Chondrocyte (in vitro differentiated cells): Measurements from ENCODE around the gene SYNE2. TPM values are rescaled to one million over a fixed set of nuclear protein-coding genes. Genes with fewer than 3 reads are reported as not detected.

Experiments used
- DNase-seq: peaks from one replicate; pipeline ENCODE4 v3.0.0; 2021; ENCODE audit warnings: mixed read lengths, low spot score
- H3K27ac Mint-ChIP-seq: one replicate; pipeline ENCODE4 v1.8.0; 2021; ENCODE audit warnings: mild to moderate bottlenecking, moderate library complexity, mixed read lengths; ENCODE audit not compliant: unreplicated experiment
- H3K27me3 Mint-ChIP-seq: 2 replicates; pipeline ENCODE4 v1.8.0; 2021; ENCODE audit warnings: low read depth, mixed read lengths
- H3K36me3 Mint-ChIP-seq: 2 replicates; pipeline ENCODE4 v1.8.0; 2021; ENCODE audit warnings: low read depth, mixed read lengths
- H3K4me1 Mint-ChIP-seq: 2 replicates; pipeline ENCODE4 v1.8.0; 2021; ENCODE audit warnings: low read depth, mild to moderate bottlenecking, mixed read lengths
- H3K4me3 Mint-ChIP-seq: one replicate; pipeline ENCODE4 v1.8.0; 2021; ENCODE audit warnings: mild to moderate bottlenecking, moderate library complexity, mixed read lengths; ENCODE audit not compliant: unreplicated experiment
- H3K9me3 Mint-ChIP-seq: 2 replicates; pipeline ENCODE4 v1.8.0; 2021; ENCODE audit warnings: low read depth, mixed read lengths
- CTCF ChIP-seq: fragments of 200-600 bp; sonication (generic); IDR thresholded peaks from 2 replicates; pipeline ENCODE4 v1.5.0; 2021; ENCODE audit warnings: antibody characterized with exemption, mild to moderate bottlenecking, moderate library complexity
- total RNA-seq: library from RNA; stranded (reverse); gene quantifications from 3 replicates; pipeline ENCODE4 v1.2.1, GENCODE V29; 2021

SYNE2 gene
- total RNA-seq, 1 donor from 2014 or later, result 13.6 TPM

GRCh38 chr14:64253672-64254071, 400.9 kb downstream of the SYNE2 start:
- no peak for DNase-seq
- Mint-ChIP-seq H3K4me3 (no peak overlapping the region), H3K36me3 (no peaks in the 10 kb centered on the region), H3K9me3 (no peaks in the 10 kb centered on the region), H3K4me1 (peaks cover 5% of the 10 kb centered on the region), H3K27ac (no peak overlapping the region), H3K27me3 (peaks cover 6% of the 10 kb centered on the region)
- TF ChIP-seq CTCF, result no peak

DNA sequence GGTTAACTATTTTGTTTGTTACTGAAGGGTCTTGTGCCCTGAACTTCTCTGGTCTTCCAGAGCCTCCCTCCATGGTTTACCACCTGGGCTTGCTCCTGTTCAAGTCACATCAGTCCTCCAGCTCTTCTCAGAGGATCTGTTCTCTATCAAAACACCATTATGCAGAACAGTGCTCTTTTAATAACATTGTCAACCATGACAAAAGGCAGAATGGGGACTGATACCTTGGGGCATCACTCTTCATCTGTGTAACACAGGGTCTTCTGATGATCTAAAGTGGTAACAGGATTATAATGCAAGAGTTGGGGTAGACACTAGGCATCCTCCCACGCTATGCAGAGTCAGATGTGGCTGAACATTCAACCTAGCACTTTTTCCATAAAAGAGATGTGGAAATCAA, 403.0 kb downstream of the SYNE2 start:
- TF ChIP-seq CTCF, result no peak
- DNase-seq, result no peak
- H3K4me3 Mint-ChIP-seq, result no peak overlapping the region
- peaks cover under 1% of the 10 kb centered on the region for H3K27me3 Mint-ChIP-seq
- H3K27ac Mint-ChIP-seq, result no peak overlapping the region
- no peaks in the 10 kb centered on the region for H3K36me3 Mint-ChIP-seq
- no peaks in the 10 kb centered on the region for H3K9me3 Mint-ChIP-seq
- peaks cover 5% of the 10 kb centered on the region for H3K4me1 Mint-ChIP-seq

DNA sequence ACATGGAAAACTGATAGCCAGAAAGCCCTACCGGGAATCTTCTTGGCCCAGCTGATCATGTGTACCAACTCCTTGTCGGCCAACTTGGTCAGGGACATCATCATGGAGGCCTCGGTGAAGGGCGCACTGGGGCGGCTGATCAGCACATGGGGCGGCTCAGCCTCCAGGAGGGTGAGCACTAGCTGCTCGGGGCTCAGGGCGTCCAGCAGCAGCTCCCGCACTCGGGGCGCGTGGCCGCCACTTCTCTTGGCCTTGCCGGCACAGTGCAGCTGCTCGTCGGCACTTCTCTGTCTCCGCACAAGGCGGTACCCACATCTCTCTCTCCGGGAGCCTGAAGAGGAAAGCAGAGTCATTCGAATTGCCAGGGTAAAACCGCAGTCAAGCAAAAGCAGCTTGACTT, 407.6 kb downstream of the SYNE2 start:
- DNase-seq, result no peak
- H3K4me3 Mint-ChIP-seq, result no peak overlapping the region
- no peak for TF ChIP-seq CTCF
- H3K4me1 Mint-ChIP-seq, result no peaks in the 10 kb centered on the region
- H3K27ac Mint-ChIP-seq, result no peak overlapping the region
- no peaks in the 10 kb centered on the region for H3K27me3 Mint-ChIP-seq
- no peaks in the 10 kb centered on the region for H3K36me3 Mint-ChIP-seq
- H3K9me3 Mint-ChIP-seq, result no peaks in the 10 kb centered on the region

GRCh38 chr14:64265222-64265621, 412.4 kb downstream of the SYNE2 start:
- Mint-ChIP-seq H3K4me3 (no peak overlapping the region), H3K9me3 (no peaks in the 10 kb centered on the region), H3K27ac (no peak overlapping the region), H3K4me1 (peaks cover 3% of the 10 kb centered on the region), H3K27me3 (no peaks in the 10 kb centered on the region), H3K36me3 (no peaks in the 10 kb centered on the region)
- DNase-seq, result no peak
- no peak for TF ChIP-seq CTCF

DNA sequence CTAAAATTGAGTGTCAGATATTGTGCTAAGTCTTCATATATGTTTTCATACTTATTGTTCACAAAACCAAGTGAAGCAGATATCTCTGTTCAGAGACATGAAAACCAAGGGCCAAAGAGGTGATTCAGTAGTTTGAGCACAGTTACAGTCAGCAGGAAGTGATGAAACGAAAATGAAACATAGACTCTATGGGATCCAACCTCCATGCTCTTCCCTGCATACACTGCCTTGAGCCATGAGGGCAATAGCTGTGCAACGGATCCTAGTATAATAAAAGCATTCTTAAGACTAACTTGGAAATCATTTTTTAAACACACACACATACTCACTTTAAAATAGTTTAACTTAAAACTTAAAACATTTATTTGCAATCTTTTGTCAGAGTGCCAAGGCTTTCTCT, 413.4 kb downstream of the SYNE2 start:
- no peak for DNase-seq
- Mint-ChIP-seq H3K9me3 (no peaks in the 10 kb centered on the region), H3K36me3 (no peaks in the 10 kb centered on the region), H3K27ac (no peak overlapping the region), H3K27me3 (no peaks in the 10 kb centered on the region), H3K4me1 (peaks cover 3% of the 10 kb centered on the region), H3K4me3 (no peak overlapping the region)
- no peak for TF ChIP-seq CTCF
